EH (cell line): ENCODE results near the gene PCDHAC2.

Source experiments
- DNase-seq: peaks from one replicate; pipeline ENCODE4 v3.0.0-alpha.2; 2015; ENCODE audit warnings: low read depth

Gene PCDHAC2

DNA sequence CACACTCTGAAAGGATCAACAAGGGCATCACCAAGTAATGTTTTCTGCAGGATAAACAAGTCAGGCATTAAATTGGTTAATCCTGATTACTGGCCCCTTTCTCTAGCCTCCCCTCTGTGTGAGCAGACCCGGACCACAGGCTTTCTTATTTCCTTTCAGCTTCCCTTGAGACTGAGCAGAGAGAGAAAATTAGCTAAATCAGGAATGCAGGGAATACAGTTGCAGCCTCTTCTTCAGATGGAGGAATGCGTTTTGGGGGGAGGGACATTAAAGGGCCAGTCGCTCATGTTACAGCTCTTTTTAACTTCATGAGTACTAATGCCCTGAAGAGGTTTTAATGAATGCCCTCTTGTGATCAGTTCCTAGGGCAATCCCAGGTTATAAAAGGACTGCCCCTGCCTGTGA, 19.8 kb downstream of the PCDHAC2 start:
- no peak for DNase-seq

DNA sequence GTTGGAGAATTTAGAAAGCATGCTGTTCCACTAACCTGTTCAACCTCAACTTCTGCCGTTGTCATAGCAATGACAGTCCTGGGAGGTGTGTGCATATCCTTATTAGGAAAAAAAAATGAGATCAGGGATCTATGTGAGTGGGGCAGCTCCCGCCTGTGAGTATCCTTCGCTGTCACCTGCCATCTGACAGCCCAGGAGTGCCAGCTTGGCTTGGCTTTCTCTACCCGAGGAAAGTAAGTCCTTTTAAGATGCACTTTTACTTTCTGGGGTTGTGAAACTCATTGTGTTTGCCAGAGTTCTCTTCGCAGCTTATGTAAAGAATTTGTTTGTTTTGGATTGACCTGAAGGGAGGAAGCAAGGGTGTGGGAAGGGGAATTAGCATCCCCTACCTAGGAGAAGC, 21.8 kb downstream of the PCDHAC2 start:
- no peak for DNase-seq

DNA sequence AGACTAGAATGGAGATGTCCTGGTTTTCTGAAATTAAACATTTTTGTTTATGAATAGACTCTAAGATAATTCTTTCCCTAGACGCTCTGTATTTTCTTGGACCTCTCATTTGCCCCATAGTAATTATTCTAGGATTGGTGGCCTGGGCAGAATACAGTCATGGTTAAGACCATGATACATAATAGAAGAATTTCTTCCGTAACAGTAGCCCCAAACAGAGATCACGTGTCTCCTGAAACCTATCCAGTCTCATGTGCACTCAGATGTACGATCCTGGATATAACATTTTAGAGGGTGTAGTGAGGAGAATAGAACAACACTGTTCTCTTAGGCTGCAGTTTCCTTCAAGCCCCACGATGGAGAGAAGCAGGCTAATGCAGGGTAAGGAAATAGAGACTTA, 22.3 kb downstream of the PCDHAC2 start:
- DNase-seq = no peak

DNA sequence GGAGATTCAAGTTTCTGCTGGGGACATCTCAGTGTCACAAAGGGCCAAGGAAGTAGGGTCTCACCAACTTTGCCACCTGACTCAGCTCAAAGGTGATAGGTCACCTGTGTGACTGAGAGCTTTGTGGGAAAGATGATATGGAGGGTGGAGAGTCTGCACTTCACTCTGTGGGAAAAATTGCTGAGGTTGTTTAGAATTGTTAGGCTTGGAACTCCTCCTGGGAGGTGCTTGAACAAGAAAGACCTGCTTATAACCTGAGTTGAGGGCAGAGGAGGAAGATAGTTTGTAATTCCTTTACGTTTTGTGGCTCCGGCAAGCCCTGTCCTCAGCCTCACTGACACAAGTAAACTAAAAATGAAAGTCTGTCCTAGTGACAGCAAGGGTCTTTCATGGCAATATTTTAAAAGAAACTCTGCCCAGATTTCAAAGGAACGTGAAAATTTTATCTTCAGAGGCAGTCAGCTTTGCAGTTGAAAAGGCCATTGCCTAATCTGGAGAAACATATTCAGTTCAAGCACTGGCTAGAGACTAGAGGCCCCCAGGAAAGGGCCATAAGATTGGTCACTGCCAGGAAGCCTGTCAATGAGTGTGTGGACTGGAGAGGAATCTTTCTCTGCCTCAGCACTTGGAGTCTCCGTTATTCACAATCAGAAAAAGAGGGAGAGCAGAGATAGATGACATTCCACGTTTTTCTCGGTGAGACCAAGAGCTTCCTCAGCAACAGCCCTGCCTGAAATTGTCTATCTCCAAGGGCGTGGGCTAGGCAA, 23.2 kb downstream of the PCDHAC2 start:
- no peak for DNase-seq

DNA sequence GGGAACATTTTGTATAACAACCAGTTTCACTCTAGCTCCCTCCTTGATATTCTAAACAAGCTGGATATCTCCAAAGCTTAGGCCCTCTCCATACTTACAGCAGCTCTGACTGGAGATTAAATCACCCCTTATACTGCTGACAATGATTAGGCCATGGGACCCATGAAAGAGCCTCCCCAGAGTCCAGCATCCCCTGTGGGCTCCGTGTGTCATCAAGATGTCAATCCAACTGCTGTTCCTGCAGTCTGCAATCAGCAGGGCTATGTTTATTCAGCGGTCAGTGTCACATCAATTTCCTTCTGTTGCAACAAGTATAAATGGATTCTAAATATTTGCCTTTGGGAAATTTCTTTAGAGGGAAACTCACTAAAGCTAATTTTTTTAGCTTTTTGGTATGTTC, 26.6 kb downstream of the PCDHAC2 start:
- DNase-seq = no peak

DNA sequence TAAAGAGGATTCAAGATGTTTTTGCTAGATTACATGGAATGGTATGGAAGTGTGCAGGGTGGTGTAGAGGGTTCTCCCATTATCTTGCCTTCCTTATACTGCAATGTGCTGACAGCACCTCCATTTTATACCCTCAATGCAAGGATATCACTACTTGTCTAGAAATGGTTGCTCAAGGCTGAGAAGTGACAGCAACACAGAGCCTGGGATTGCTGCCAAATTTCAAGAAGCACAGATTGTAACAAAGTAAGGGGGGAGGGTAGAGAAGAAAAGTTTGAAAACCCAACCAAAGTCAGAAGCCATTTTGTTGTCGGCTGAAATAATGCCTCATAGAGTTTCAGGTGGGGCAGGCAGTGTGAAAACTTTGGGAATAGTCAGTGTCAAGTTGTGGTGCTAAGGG, 29.8 kb downstream of the PCDHAC2 start:
- no peak for DNase-seq

DNA sequence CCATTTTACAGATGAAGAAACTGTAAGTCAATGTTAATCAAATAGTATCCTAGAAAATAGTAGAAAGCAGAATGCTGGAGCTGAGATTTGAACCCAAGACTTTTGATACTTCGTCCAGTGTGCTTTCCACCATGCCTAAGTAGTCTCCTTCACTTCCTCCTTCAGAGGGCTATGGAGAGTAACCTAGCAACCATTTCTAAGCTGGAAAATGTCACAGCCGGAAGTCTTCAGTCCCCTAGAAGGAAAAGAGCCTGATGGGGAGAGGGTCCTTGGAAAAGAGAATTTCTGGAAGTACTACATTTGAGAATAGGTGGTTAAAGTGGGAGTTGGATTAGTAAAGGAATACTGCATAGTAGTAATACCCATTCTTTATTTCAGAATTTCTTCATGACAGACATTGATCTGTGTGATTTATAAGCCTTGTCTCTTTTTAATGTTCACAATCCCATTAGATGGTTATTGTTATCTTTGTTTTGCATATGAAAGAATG, 32.7 kb downstream of the PCDHAC2 start:
- no peak for DNase-seq

DNA sequence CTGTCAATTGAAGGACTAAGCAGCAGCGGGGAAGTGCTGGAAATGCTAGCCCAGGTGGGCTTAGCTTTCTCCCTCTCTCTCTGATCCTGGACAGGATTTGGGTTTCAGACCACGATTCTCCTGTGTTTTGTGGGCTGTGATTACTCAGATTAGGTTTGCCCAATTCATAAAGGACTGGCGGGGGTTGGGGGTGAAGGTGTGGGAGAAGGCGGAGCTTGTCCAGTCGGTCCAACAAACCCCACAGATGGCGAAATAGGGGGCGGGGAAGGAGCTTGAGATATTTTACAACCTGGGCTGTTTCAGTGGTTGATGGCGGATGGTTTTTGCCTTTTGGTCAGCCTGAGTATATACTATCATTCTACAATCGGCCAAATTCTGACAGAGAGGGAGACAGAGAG, 35.2 kb downstream of the PCDHAC2 start:
- DNase-seq = no peak

DNA sequence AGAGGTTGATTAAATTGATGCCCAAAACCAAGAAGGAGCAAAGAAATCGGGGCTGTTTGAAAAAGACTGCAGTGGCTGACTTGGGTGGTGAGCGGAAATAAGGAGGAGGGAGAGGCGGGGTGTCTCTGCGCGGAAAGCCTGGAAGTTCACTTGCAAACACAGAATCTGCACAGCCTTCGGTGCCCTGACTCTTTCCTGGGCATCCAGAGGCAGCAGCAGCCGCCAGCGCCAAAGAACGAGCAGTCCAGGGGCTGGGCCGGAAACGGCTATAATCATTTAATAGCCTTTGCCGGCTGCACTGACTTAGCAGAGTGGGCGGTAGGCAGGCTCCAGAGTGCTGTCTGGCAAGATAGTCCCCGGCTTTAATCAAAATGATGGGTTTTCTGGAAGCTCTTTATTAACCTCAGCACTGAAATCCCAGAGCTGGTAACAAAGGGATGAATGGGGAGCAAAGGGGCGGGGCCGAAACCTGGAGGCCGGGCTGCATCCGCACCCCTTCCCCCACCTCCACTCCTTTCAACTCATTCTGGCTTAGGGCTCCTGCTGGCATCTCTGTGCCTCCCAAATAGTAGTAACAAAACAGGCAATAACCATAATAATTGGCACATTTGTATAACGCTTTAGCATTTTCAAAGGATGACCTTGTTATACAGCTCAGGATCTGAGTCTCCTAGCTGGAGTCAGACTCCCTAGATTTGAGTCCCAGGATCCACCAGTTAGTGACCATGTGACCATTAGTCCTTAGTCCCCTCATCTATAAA, 35.7 kb downstream of the PCDHAC2 start:
- DNase-seq = no peak

DNA sequence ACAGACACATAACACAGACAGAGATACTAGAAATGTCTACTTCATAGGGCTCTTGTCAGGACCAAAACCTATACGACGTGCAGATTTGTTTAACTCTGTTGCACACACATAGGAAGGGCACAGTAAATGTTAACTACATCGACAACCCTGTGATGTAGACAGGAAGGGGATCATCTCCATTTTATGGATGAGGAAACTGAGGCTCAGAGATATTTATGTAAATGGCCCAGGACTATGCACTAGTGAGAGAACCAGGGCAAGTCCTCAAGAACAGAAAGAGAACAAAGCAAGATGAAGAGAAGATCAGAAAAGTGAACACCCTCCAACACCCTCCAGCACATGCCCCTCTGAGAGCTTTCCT, 36.3 kb downstream of the PCDHAC2 start:
- no peak for DNase-seq

DNA sequence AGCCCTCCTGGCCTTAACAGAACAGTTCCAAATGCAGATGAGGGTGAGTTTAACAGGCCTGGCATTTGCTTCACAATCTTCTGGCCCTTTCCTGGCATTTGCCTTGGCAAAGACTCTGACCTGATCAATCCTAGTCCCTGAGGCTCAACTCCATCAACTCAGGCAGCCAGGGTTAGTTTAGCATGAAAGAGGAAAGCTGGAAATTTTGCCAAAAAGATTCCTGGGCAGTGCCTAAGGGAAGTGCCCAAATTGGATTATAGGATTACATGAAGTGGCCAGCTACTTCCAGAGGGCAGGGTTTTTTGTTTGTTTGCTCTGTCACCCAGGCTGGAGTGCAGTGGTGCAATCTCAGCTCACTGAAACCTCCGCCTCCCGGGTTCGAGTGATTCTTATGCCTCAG, 36.8 kb downstream of the PCDHAC2 start:
- DNase-seq = no peak

DNA sequence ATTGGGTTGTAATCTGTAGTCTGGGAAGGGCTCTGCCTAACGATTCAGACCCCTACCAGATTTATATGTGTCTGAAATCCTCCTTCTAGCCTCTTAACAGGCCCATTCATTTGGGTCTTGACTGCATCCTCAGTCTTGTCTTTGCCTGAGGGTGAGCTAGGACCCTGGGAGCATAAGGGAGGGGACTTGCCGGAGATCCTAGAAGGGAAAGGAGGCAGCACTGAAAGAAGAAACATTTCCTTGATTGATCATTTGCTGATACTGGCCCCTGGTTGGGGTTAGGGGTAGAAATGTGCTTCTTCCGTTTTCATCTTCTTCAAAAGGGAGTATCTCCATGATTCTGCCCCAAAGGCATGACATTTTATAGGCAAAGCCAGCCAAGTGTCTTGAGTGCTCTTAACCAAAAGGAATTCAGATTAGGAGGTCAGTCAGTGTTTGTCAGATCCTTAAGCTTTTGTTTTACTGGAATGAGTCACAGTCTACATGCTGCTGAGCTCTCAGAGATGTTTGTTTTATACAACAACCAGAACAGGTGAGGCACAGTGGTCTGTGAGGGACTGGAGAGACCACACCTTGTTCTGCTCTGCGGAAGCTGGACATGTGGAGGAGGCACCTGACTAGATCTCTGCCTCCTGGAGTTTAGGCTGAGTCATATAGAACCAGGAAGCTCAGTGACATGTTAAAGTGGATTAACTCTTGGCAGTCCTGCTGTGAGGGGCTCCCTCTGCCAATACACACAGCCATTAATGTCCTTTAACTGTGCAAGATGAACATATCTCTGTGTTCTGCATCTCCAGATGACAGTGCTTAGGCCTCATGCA, 37.7 kb downstream of the PCDHAC2 start:
- DNase-seq = no peak

DNA sequence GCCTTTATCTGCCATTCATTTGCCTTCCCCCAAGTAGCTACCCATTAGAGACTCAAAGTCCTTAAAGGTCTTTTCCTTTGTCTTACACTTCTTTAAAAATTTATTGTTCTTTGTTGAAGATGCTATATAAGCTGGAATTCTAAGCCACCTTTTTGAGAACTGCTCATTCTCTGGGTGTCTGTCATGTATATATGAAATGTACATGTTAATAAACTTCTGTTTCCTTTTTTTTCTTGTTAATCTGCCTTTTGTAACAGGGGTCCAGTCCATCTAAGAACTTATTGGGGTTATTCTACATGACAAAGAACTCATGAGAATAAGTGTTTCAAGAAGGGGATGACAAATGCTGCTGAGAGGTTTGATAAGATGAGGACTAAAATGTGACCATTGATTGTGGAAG, 41.5 kb downstream of the PCDHAC2 start:
- DNase-seq = no peak

DNA sequence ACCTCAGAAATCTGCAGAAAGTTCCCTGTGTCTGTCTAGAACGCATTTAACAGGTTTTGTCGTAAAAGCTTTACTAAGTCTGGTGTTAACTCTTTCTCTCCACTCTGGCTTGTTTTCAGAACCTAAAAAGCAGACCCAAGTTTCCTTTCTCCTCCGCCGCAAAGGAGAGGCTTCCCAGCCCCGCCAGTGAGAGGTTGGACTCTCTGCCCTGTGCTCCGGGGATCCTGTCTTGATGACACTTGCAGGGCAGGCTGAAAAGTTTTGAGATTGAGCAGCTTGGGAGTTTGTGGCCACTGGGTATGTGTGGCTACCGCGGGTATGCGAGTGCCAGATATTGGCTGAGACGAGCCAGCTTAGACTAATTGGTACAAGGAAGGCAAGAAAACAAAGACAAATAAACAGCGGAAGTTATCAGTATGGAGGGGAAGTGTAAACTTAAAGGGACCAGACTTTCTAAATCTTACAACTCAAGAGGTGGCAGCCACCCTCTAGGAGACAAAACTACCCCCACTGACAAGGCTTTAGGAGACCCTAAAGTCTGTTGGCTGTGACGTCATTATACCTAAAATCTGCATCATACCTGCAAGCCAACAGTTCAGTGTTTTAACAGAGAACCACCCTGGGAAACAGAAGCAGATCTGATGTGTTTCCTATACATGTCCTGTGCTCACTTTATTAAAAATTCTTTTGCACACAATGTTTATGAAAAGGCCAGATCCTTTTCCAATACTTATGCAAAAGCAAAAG, 43.9 kb downstream of the PCDHAC2 start:
- DNase-seq = no peak

DNA sequence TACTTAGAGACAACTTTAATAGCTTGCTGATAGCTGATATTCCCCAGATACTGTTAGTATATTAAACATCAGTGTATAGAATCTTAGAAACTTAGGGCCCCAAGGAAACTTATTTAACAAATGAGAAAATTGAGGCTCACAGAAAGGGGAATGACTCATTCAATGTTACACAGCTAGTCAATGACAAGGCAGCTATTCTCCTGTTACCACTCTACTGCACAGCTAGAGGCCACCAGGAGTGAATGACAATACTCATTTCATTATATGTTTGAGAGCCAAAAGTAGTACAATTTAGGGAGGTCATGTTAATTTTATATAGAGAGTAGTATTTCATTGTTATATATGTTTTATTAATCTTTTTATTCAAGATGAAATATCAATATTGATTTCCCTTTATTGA, 51.7 kb downstream of the PCDHAC2 start:
- no peak for DNase-seq
